Mesendoderm (in vitro differentiated cells): ENCODE data around the gene CCZ1B.
"Not testable (repeated sequence)": the region's sequence is repeated elsewhere in the genome, so short reads cannot be mapped to it uniquely, and the experiment has no call there.

Source experiments
- DNase-seq: peaks from one replicate; pipeline ENCODE4 v3.0.0; 2013
- H2AK5ac ChIP-seq: 2 replicates; pipeline ENCODE4 v1.6.1; 2013; ENCODE audit warnings: low read length, inconsistent platforms
- H2BK120ac ChIP-seq: 2 replicates; pipeline ENCODE4 v1.6.1; 2013; ENCODE audit warnings: low read depth, mild to moderate bottlenecking, low read length, moderate library complexity, mixed read lengths
- H2BK15ac ChIP-seq: replicated peaks from 2 replicates; pipeline ENCODE4 v1.6.1; 2013; ENCODE audit warnings: low read depth, mild to moderate bottlenecking, moderate library complexity
- H2BK5ac ChIP-seq: 2 replicates; pipeline ENCODE4 v1.6.1; 2013; ENCODE audit warnings: low read length, inconsistent platforms
- H3K18ac ChIP-seq: 2 replicates; pipeline ENCODE4 v1.6.1; 2013; ENCODE audit warnings: mild to moderate bottlenecking, low read length, mixed read lengths
- H3K23ac ChIP-seq: one replicate; pipeline ENCODE4 v1.6.1; 2013; ENCODE audit warnings: low read length
- H3K27ac ChIP-seq: 2 replicates; pipeline ENCODE4 v1.5.1; 2013; ENCODE audit warnings: low read depth, mild to moderate bottlenecking, inconsistent platforms, low read length, moderate library complexity
- H3K27me3 ChIP-seq: 2 replicates; pipeline ENCODE4 v1.6.1; 2013; ENCODE audit warnings: low read length, control low read depth, mild to moderate bottlenecking, inconsistent platforms; ENCODE audit not compliant: insufficient read depth, poor library complexity
- H3K36me3 ChIP-seq: 2 replicates; pipeline ENCODE4 v1.6.1; 2013; ENCODE audit warnings: low read length, inconsistent platforms; ENCODE audit not compliant: control insufficient read depth, insufficient read depth
- H3K4ac ChIP-seq: one replicate; pipeline ENCODE4 v1.6.1; 2013; ENCODE audit warnings: low read depth, mild to moderate bottlenecking, low read length, moderate library complexity
- H3K4me1 ChIP-seq: 2 replicates; pipeline ENCODE4 v1.6.1; 2013; ENCODE audit warnings: low read depth, low read length, inconsistent platforms; ENCODE audit not compliant: control insufficient read depth
- H3K4me2 ChIP-seq: 2 replicates; pipeline ENCODE4 v1.6.1; 2013; ENCODE audit warnings: low read length
- H3K4me3 ChIP-seq: 2 replicates; pipeline ENCODE4 v1.5.1; 2013; ENCODE audit warnings: mild to moderate bottlenecking, low read length
- H3K56ac ChIP-seq: one replicate; pipeline ENCODE4 v1.6.1; 2013; ENCODE audit warnings: low read length
- H3K79me1 ChIP-seq: 2 replicates; pipeline ENCODE4 v1.6.1; 2013; ENCODE audit warnings: low read length, inconsistent platforms
- H3K79me2 ChIP-seq: 2 replicates; pipeline ENCODE4 v1.6.1; 2013; ENCODE audit warnings: mild to moderate bottlenecking, low read length; ENCODE audit not compliant: control insufficient read depth, insufficient read depth
- H3K9ac ChIP-seq: 2 replicates; pipeline ENCODE4 v1.6.1; 2013; ENCODE audit warnings: low read length, inconsistent platforms
- H4K5ac ChIP-seq: one replicate; pipeline ENCODE4 v1.6.1; 2013; ENCODE audit warnings: low read length
- H4K8ac ChIP-seq: one replicate; pipeline ENCODE4 v1.6.1; 2013; ENCODE audit warnings: low read depth, mild to moderate bottlenecking, control low read depth, low read length, moderate library complexity
- WGBS: extraction: QIAGEN DNeasy Blood & Tissue Kit; methylation state at CpG from one replicate; pipeline ENCODE4 v1.1.7; 2013; ENCODE audit warnings: low lambda C conversion rate, missing lambda C conversion rate; ENCODE audit not compliant: insufficient coverage; ENCODE audit errors: extremely low coverage; 5-methylcytosine and 5-hydroxymethylcytosine counted together

CCZ1B gene

GRCh38 chr7:6842278-6842921 lies 16.3 kb upstream of the CCZ1B start:
- H3K4me1 ChIP-seq, H3K27ac ChIP-seq, H3K4me2 ChIP-seq, H3K4ac ChIP-seq, H3K56ac ChIP-seq, H3K79me2 ChIP-seq, H4K8ac ChIP-seq, H3K9ac ChIP-seq, H2BK120ac ChIP-seq, H3K4me3 ChIP-seq, H2BK15ac ChIP-seq, H2AK5ac ChIP-seq, H3K18ac ChIP-seq, H3K23ac ChIP-seq, H4K5ac ChIP-seq, H3K27me3 ChIP-seq, H2BK5ac ChIP-seq, H3K79me1 ChIP-seq, DNase-seq, H3K36me3 ChIP-seq: not testable (repeated sequence)
- no CpG with 5 or more reads among the region's 20 CpGs for WGBS

GRCh38 chr7:6837081-6837480 lies 11.0 kb upstream of the CCZ1B start:
- not testable (repeated sequence) for H3K4me1 ChIP-seq, H3K18ac ChIP-seq, DNase-seq, H4K8ac ChIP-seq, H3K9ac ChIP-seq, H3K4me3 ChIP-seq, H3K23ac ChIP-seq, H2BK15ac ChIP-seq, H3K4me2 ChIP-seq, H3K4ac ChIP-seq, H2BK5ac ChIP-seq, H3K79me1 ChIP-seq, H3K27me3 ChIP-seq, H3K27ac ChIP-seq, H2AK5ac ChIP-seq, H2BK120ac ChIP-seq, H3K56ac ChIP-seq, H4K5ac ChIP-seq, H3K79me2 ChIP-seq, H3K36me3 ChIP-seq
- no CpG with 5 or more reads among the region's 10 CpGs for WGBS

- H3K27me3 ChIP-seq, H2AK5ac ChIP-seq, H3K4me3 ChIP-seq, H3K23ac ChIP-seq, H2BK5ac ChIP-seq, H3K18ac ChIP-seq, H2BK15ac ChIP-seq, H3K36me3 ChIP-seq, H3K9ac ChIP-seq, DNase-seq, H3K4me1 ChIP-seq, H4K8ac ChIP-seq, H4K5ac ChIP-seq, H3K4ac ChIP-seq, H3K79me2 ChIP-seq, H3K79me1 ChIP-seq, H3K4me2 ChIP-seq, H3K56ac ChIP-seq, H2BK120ac ChIP-seq, H3K27ac ChIP-seq: not testable (repeated sequence)
- WGBS = no CpG with 5 or more reads among the region's 3 CpGs
Measured at GRCh38 chr7:6835521-6835920, 9.4 kb upstream of the CCZ1B start.

- Histone ChIP-seq H3K4me1 (no peaks in the 10 kb centered on the region), H2AK5ac (no peak overlapping the region), H2BK15ac (no peak overlapping the region), H3K23ac (no peak overlapping the region), H3K27me3 (no peaks in the 10 kb centered on the region), H3K9ac (no peak overlapping the region), H3K4me3 (no peak overlapping the region), H4K8ac (no peak overlapping the region), H2BK5ac (no peak overlapping the region), H3K18ac (no peak overlapping the region), H3K56ac (no peak overlapping the region), H3K4me2 (no peak overlapping the region), H3K79me2 (no peaks in the 10 kb centered on the region), H3K36me3 (no peaks in the 10 kb centered on the region), H3K4ac (no peak overlapping the region), H4K5ac (no peak overlapping the region), H3K27ac (no peak overlapping the region), H3K79me1 (no peaks in the 10 kb centered on the region), H2BK120ac (no peak overlapping the region)
- no peak for DNase-seq
- WGBS = no CpG with 5 or more reads among the region's 6 CpGs
Measured at GRCh38 chr7:6833636-6834035, 7.6 kb upstream of the CCZ1B start.

GRCh38 chr7:6831018-6831725 lies 5.1 kb upstream of the CCZ1B start:
- Histone ChIP-seq H3K4me3 (no peak overlapping the region), H2BK5ac (no peak overlapping the region), H3K18ac (no peak overlapping the region), H3K79me2 (no peaks in the 10 kb centered on the region), H3K79me1 (no peaks in the 10 kb centered on the region), H3K27me3 (no peaks in the 10 kb centered on the region), H3K23ac (no peak overlapping the region), H2BK120ac (no peak overlapping the region), H3K27ac (no peak overlapping the region), H3K4ac (no peak overlapping the region), H3K4me2 (no peak overlapping the region), H3K4me1 (no peaks in the 10 kb centered on the region), H4K8ac (no peak overlapping the region), H4K5ac (no peak overlapping the region), H2BK15ac (no peak overlapping the region), H3K56ac (no peak overlapping the region), H3K9ac (no peak overlapping the region), H3K36me3 (no peaks in the 10 kb centered on the region), H2AK5ac (no peak overlapping the region)
- DNase-seq = no peak
- no CpG with 5 or more reads among the region's 7 CpGs for WGBS

- H3K4me1 ChIP-seq, H3K56ac ChIP-seq, H4K8ac ChIP-seq, H3K27me3 ChIP-seq, H2BK120ac ChIP-seq, H3K27ac ChIP-seq, H2BK15ac ChIP-seq, H3K79me1 ChIP-seq, H3K4ac ChIP-seq, H3K4me3 ChIP-seq, H3K9ac ChIP-seq, H3K36me3 ChIP-seq, H2AK5ac ChIP-seq, H3K4me2 ChIP-seq, H4K5ac ChIP-seq, H3K23ac ChIP-seq, H2BK5ac ChIP-seq, H3K18ac ChIP-seq, H3K79me2 ChIP-seq, DNase-seq: not testable (repeated sequence)
- WGBS = no CpG with 5 or more reads among the region's 6 CpGs
Measured at GRCh38 chr7:6830026-6830425, 4.0 kb upstream of the CCZ1B start.
